ENCODE measurements around the gene DSTYK.

DSTYK gene

DNA sequence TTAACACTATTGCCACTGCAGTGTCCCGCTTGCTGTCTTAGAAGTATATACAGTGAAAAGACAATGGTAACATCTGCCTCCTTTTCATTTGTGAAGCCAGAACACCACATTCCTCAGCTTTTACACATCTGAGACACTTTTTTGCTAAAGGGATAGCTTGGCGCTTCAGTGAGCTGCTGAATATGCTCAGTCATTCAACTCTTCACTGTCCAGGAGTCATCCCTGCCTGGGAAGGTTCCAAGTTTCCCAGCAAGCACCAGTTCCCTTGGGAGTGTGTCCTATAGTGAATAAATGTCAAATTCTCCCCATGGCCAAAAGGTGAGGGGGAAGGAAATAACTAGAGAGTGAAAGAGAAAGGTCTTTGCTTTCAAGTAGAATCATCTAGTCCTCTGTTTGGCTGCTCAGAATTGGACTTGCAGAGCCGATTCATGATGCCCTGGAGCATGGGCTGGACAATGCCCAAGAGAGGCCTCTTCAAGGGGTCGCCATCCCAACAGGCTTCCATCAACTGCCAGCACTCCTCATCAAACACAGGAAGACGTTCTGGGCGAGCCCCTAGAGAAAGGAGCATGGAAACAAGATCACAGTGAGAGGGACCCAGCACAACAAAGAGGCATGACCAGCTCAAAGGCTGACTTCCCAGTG is 64.2 kb downstream of the DSTYK start:
- Histone ChIP-seq H3K4me3 (ENCODE audit: low read depth, low read length) (no peak overlapping the region), H3K36me3 (ENCODE audit: control insufficient read depth, insufficient read depth, low read length) (peaks cover 30% of the 10 kb centered on the region), H3K4me1 (ENCODE audit: control insufficient read depth, insufficient read depth, low read length) (no peaks in the 10 kb centered on the region), H3K27me3 (ENCODE audit: control insufficient read depth, insufficient read depth, low read length) (no peaks in the 10 kb centered on the region), H3K9me3 (ENCODE audit: control insufficient read depth, insufficient read depth, low read depth, low read length) (no peaks in the 10 kb centered on the region), H3K9ac (ENCODE audit: low read length) (no peak overlapping the region), H3K27ac (ENCODE audit: low read depth, low read length) (no peak overlapping the region)

GRCh38 chr1:205144751-205145150 is 66.8 kb downstream of the DSTYK start:
- Histone ChIP-seq H3K9me3 (ENCODE audit: control insufficient read depth, insufficient read depth, low read depth, low read length) (peaks cover 2% of the 10 kb centered on the region; the same call in 1 of the 2 replicates), H3K27ac (ENCODE audit: low read depth, low read length) (no peak overlapping the region), H3K27me3 (ENCODE audit: control insufficient read depth, insufficient read depth, low read length) (no peaks in the 10 kb centered on the region), H3K4me1 (ENCODE audit: control insufficient read depth, insufficient read depth, low read length) (peaks cover 2% of the 10 kb centered on the region; the same call in 1 of the 2 replicates), H3K36me3 (ENCODE audit: control insufficient read depth, insufficient read depth, low read length) (peaks cover 18% of the 10 kb centered on the region), H3K4me3 (ENCODE audit: low read depth, low read length) (no peak overlapping the region), H3K9ac (ENCODE audit: low read length) (no peak overlapping the region)

DNA sequence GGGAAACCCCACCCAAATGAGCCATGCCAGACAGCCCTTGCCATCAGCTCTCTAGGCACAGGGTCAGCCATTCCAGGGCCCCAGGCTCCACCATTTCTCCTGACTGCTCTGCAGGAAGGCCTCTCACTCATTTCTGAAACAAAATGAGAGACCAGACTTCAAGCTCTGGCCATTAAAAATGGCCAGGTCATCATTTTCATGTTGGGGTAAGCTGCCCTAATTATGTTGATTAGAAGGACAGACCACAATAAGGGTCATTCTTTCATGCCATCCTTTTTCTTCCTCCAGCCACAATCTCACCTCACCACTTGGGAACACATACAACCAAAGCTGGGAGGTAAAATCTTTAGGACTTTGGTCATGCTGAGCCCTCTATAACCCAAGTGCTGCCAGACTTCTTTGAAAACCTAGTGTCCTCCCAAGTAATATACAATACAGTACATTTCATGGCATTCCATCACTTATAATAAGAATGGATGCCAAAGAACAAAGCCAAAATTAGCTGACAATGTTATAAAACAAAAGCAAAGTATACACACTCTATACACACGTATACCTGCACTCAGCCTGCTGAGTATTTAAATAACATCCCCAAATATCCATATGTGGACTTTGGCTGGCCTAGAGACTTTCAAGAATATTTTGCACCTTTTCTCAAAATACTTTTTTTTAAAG is 67.3 kb downstream of the DSTYK start:
- Histone ChIP-seq H3K9me3 (ENCODE audit: control insufficient read depth, insufficient read depth, low read depth, low read length) (peaks cover 5% of the 10 kb centered on the region; the same call in 1 of the 2 replicates), H3K4me1 (ENCODE audit: control insufficient read depth, insufficient read depth, low read length) (peaks cover 2% of the 10 kb centered on the region; the same call in 1 of the 2 replicates), H3K4me3 (ENCODE audit: low read depth, low read length) (no peak overlapping the region), H3K27ac (ENCODE audit: low read depth, low read length) (no peak overlapping the region), H3K27me3 (ENCODE audit: control insufficient read depth, insufficient read depth, low read length) (no peaks in the 10 kb centered on the region), H3K36me3 (ENCODE audit: control insufficient read depth, insufficient read depth, low read length) (peaks cover 16% of the 10 kb centered on the region), H3K9ac (ENCODE audit: low read length) (no peak overlapping the region)

DNA sequence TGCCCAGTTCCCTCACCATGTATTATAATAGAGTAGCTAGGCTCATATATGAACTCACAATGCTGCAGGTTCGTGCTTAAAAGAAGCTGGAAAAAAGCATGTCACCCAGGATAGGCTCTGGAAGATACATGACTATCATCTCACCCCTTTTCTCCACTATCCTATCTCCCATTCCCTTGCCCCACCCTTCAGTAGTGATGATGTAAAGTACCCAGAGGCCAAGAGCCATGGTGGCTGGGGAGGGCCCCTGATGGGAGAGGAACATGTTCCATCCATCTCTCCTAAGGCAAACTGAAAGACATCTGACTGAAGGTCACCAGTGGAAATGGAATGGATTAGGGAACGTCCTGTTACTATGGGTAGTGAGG is 69.4 kb downstream of the DSTYK start:
- no peak overlapping the region for H3K4me3 ChIP-seq (ENCODE audit: low read depth, low read length)
- H3K36me3 ChIP-seq (ENCODE audit: control insufficient read depth, insufficient read depth, low read length) = peaks cover 4% of the 10 kb centered on the region
- peaks cover 5% of the 10 kb centered on the region; the same call in 1 of the 2 replicates for H3K4me1 ChIP-seq (ENCODE audit: control insufficient read depth, insufficient read depth, low read length)
- peaks cover 7% of the 10 kb centered on the region for H3K9me3 ChIP-seq (ENCODE audit: control insufficient read depth, insufficient read depth, low read depth, low read length)
- H3K9ac ChIP-seq (ENCODE audit: low read length) = no peak overlapping the region
- no peaks in the 10 kb centered on the region for H3K27me3 ChIP-seq (ENCODE audit: control insufficient read depth, insufficient read depth, low read length)
- no peak overlapping the region for H3K27ac ChIP-seq (ENCODE audit: low read depth, low read length)

DNA sequence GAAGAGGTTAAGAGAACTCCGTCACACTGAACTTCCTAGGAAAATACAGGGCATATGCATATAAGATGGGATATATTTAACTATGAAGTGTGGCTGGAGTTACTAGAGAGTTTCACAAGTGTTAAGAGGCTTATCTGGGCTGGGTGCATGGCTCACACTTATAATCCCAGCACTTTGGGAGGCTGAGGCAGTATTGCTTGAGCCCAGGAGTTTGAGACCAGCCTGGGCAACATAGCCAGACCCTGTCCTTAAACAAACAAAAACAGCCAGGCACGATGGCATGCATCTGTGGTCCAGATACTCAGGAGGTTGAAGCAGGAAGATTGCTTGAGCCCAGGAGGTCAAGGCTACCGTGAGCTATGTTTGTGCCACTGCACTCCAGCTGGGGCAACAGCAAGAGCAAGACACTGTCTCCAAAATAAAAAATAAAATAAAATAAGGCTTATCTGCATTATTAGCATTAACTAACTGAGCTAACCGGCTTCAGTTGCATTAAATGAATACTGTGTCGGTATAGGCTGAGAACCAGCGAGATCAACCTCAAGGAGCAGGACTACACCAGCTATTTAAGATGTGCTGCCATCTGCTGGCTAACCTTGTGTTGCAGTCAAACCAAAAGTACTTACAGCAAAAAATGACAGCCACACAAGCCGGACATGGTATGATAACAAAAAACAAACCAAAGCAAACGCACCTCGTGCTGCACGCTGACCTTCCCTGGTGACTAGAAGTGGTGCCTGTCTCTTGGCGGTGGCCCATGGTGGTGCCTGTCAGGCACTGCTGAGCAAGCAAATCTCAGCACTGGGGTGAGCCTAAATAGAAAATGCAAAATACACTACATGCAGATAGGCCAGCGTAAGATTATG is 70.0 kb downstream of the DSTYK start:
- no peak overlapping the region for H3K4me3 ChIP-seq (ENCODE audit: low read depth, low read length)

GRCh38 chr1:205140113-205140512 is 71.4 kb downstream of the DSTYK start:
- no peaks in the 10 kb centered on the region for H3K27me3 ChIP-seq (ENCODE audit: control insufficient read depth, insufficient read depth, low read length)
- H3K4me1 ChIP-seq (ENCODE audit: control insufficient read depth, insufficient read depth, low read length) = peaks cover 5% of the 10 kb centered on the region; the same call in 1 of the 2 replicates
- H3K4me3 ChIP-seq (ENCODE audit: low read depth, low read length) = no peak overlapping the region
- no peak overlapping the region for H3K9ac ChIP-seq (ENCODE audit: low read length)
- no peak overlapping the region for H3K27ac ChIP-seq (ENCODE audit: low read depth, low read length)
- H3K36me3 ChIP-seq (ENCODE audit: control insufficient read depth, insufficient read depth, low read length) = no peaks in the 10 kb centered on the region
- H3K9me3 ChIP-seq (ENCODE audit: control insufficient read depth, insufficient read depth, low read depth, low read length) = peaks cover 7% of the 10 kb centered on the region

More for the DNA sequence above, 70.0 kb downstream of the DSTYK start:
- Histone ChIP-seq H3K9ac (ENCODE audit: low read length) (no peak overlapping the region), H3K36me3 (ENCODE audit: control insufficient read depth, insufficient read depth, low read length) (no peaks in the 10 kb centered on the region), H3K27me3 (ENCODE audit: control insufficient read depth, insufficient read depth, low read length) (no peaks in the 10 kb centered on the region), H3K4me1 (ENCODE audit: control insufficient read depth, insufficient read depth, low read length) (peaks cover 5% of the 10 kb centered on the region; the same call in 1 of the 2 replicates), H3K27ac (ENCODE audit: low read depth, low read length) (no peak overlapping the region), H3K9me3 (ENCODE audit: control insufficient read depth, insufficient read depth, low read depth, low read length) (peaks cover 7% of the 10 kb centered on the region)

- Histone ChIP-seq H3K4me1 (ENCODE audit: control insufficient read depth, insufficient read depth, low read length) (peaks cover 5% of the 10 kb centered on the region; the same call in 1 of the 2 replicates), H3K9me3 (ENCODE audit: control insufficient read depth, insufficient read depth, low read depth, low read length) (peaks cover 7% of the 10 kb centered on the region), H3K27ac (ENCODE audit: low read depth, low read length) (peak overlapping the region; percentile 3; the same call in 1 of the 2 replicates), H3K27me3 (ENCODE audit: control insufficient read depth, insufficient read depth, low read length) (no peaks in the 10 kb centered on the region), H3K36me3 (ENCODE audit: control insufficient read depth, insufficient read depth, low read length) (no peaks in the 10 kb centered on the region), H3K9ac (ENCODE audit: low read length) (no peak overlapping the region), H3K4me3 (ENCODE audit: low read depth, low read length) (no peak overlapping the region)
Measured at GRCh38 chr1:205137901-205138300, 73.6 kb downstream of the DSTYK start.

DNA sequence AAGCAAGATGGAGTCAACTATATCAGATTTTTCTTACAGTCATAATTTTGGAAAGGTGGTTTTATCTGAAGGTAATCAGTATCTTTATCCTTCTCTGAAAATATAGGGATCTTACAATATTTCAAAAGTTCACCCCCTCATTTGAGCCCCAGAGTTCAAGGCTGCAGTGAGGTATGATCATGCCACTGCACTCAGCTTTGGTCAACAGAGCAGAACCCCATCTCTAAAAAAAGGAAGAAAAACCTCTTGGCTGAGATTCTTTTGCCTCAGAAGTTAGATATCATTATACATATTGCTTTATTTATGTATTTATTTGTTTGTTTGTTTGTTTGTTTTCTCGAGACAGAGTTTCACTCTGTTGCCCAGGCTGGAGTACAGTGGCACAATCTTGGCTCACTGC is 78.2 kb downstream of the DSTYK start:
- H3K36me3 ChIP-seq (ENCODE audit: control insufficient read depth, insufficient read depth, low read length) = no peaks in the 10 kb centered on the region
- no peaks in the 10 kb centered on the region for H3K27me3 ChIP-seq (ENCODE audit: control insufficient read depth, insufficient read depth, low read length)
- no peak overlapping the region for H3K27ac ChIP-seq (ENCODE audit: low read depth, low read length)
- 0 out of 2 replicates have a peak, but pooled peaks cover 1% of the 10 kb centered on the region for H3K4me1 ChIP-seq (ENCODE audit: control insufficient read depth, insufficient read depth, low read length)
- H3K9ac ChIP-seq (ENCODE audit: low read length) = no peak overlapping the region
- no peak overlapping the region for H3K4me3 ChIP-seq (ENCODE audit: low read depth, low read length)
- H3K9me3 ChIP-seq (ENCODE audit: control insufficient read depth, insufficient read depth, low read depth, low read length) = no peaks in the 10 kb centered on the region

GRCh38 chr1:205129447-205130029 is 82.0 kb downstream of the DSTYK start:
- no peaks in the 10 kb centered on the region for H3K4me1 ChIP-seq (ENCODE audit: control insufficient read depth, insufficient read depth, low read length)
- H3K9me3 ChIP-seq (ENCODE audit: control insufficient read depth, insufficient read depth, low read depth, low read length) = no peaks in the 10 kb centered on the region
- no peak overlapping the region for H3K4me3 ChIP-seq (ENCODE audit: low read depth, low read length)
- H3K9ac ChIP-seq (ENCODE audit: low read length) = no peak overlapping the region
- no peak overlapping the region for H3K27ac ChIP-seq (ENCODE audit: low read depth, low read length)
- H3K36me3 ChIP-seq (ENCODE audit: control insufficient read depth, insufficient read depth, low read length) = no peaks in the 10 kb centered on the region
- H3K27me3 ChIP-seq (ENCODE audit: control insufficient read depth, insufficient read depth, low read length) = no peaks in the 10 kb centered on the region

- H3K4me1 ChIP-seq (ENCODE audit: control insufficient read depth, insufficient read depth, low read length) = no peaks in the 10 kb centered on the region
- no peak overlapping the region for H3K27ac ChIP-seq (ENCODE audit: low read depth, low read length)
- no peaks in the 10 kb centered on the region for H3K36me3 ChIP-seq (ENCODE audit: control insufficient read depth, insufficient read depth, low read length)
- no peaks in the 10 kb centered on the region for H3K27me3 ChIP-seq (ENCODE audit: control insufficient read depth, insufficient read depth, low read length)
- no peak overlapping the region for H3K4me3 ChIP-seq (ENCODE audit: low read depth, low read length)
- H3K9me3 ChIP-seq (ENCODE audit: control insufficient read depth, insufficient read depth, low read depth, low read length) = no peaks in the 10 kb centered on the region
- H3K9ac ChIP-seq (ENCODE audit: low read length) = no peak overlapping the region
Measured at GRCh38 chr1:205128050-205128449, 83.5 kb downstream of the DSTYK start.
